ENCODE measurements around the gene HCN1. TPM values are rescaled to one million over a fixed set of nuclear protein-coding genes. Genes with fewer than 3 reads are reported as not detected.
"Not testable (repeated sequence)": the region's sequence is repeated elsewhere in the genome, so short reads cannot be mapped to it uniquely, and the experiment has no call there.

HCN1 gene
- total RNA-seq, 1 experiment from 2014 or later: not detected

GRCh38 chr5:45609661-45610060, 86.5 kb downstream of the HCN1 start:
- POLR2A ChIA-PET: interaction anchor here (0.6 to 1.5 kb wide), 4 partner anchors 30 to 442 kb away, joined by 3 read pairs; no protein-coding TSS in a partner anchor
- CTCF ChIA-PET: interaction anchor here (0.6 kb wide), 1 partner anchor 94 kb away, joined by 3 read pairs; no protein-coding TSS in a partner anchor
- H3K27ac Mint-ChIP-seq (ENCODE audit: low read depth, unreplicated experiment): peak overlapping the region; percentile 6
- no TSS peak for BruUV-seq (replicated peaks)
- H3K9me3 Mint-ChIP-seq (ENCODE audit: unreplicated experiment): no peaks in the 10 kb centered on the region
- no peaks in the 10 kb centered on the region for H3K27me3 Mint-ChIP-seq (ENCODE audit: insufficient read depth, unreplicated experiment)
- intact Hi-C loops (cut with micrococcal nuclease): no loop called here
- H3K4me1 Mint-ChIP-seq (ENCODE audit: insufficient read depth, unreplicated experiment): peaks cover 18% of the 10 kb centered on the region
- no peak overlapping the region for H3K4me3 Mint-ChIP-seq (ENCODE audit: unreplicated experiment)
- peaks cover 4% of the 10 kb centered on the region for H3K36me3 Mint-ChIP-seq (ENCODE audit: insufficient read depth, unreplicated experiment)
- TF ChIP-seq, protein P1, sequence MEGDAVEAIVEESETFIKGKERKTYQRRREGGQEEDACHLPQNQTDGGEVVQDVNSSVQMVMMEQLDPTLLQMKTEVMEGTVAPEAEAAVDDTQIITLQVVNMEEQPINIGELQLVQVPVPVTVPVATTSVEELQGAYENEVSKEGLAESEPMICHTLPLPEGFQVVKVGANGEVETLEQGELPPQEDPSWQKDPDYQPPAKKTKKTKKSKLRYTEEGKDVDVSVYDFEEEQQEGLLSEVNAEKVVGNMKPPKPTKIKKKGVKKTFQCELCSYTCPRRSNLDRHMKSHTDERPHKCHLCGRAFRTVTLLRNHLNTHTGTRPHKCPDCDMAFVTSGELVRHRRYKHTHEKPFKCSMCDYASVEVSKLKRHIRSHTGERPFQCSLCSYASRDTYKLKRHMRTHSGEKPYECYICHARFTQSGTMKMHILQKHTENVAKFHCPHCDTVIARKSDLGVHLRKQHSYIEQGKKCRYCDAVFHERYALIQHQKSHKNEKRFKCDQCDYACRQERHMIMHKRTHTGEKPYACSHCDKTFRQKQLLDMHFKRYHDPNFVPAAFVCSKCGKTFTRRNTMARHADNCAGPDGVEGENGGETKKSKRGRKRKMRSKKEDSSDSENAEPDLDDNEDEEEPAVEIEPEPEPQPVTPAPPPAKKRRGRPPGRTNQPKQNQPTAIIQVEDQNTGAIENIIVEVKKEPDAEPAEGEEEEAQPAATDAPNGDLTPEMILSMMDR (IDR thresholded peaks at IDR 0.05; ENCODE audit: unreplicated experiment): no peak
- DNase-seq (ENCODE audit: unreplicated experiment): peak; percentile 59

DNA sequence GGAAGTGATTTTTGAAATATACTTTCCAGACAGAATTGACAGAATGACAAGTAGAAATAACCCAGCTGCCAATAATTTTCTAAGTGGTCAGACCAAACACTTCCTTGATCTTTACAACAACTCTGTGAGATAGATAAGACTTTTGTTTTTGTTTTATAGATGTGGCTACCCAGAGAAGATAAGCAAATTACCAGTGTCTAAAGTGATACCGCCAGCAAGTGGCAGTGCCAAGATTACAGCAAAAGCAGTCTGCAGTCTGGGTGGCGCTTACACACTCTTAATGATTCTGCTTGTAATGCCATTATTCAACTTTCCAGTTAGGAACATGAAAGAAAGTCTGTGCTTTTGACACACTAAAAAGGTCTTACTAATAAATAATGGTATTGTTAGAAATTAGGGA, 92.1 kb downstream of the HCN1 start:
- no TSS peak for BruUV-seq (replicated peaks)
- Mint-ChIP-seq H3K4me1 (ENCODE audit: insufficient read depth, unreplicated experiment) (peaks cover 10% of the 10 kb centered on the region), H3K4me3 (ENCODE audit: unreplicated experiment) (no peak overlapping the region), H3K27ac (ENCODE audit: low read depth, unreplicated experiment) (no peak overlapping the region), H3K36me3 (ENCODE audit: insufficient read depth, unreplicated experiment) (no peaks in the 10 kb centered on the region), H3K27me3 (ENCODE audit: insufficient read depth, unreplicated experiment) (no peaks in the 10 kb centered on the region), H3K9me3 (ENCODE audit: unreplicated experiment) (no peaks in the 10 kb centered on the region)
- ChIA-PET CTCF (no interaction called here), POLR2A (no interaction called here)
- TF ChIP-seq, protein P1 (IDR thresholded peaks at IDR 0.05; ENCODE audit: unreplicated experiment): no peak
- intact Hi-C loops (cut with micrococcal nuclease): no loop called here
- DNase-seq (ENCODE audit: unreplicated experiment): no peak

DNA sequence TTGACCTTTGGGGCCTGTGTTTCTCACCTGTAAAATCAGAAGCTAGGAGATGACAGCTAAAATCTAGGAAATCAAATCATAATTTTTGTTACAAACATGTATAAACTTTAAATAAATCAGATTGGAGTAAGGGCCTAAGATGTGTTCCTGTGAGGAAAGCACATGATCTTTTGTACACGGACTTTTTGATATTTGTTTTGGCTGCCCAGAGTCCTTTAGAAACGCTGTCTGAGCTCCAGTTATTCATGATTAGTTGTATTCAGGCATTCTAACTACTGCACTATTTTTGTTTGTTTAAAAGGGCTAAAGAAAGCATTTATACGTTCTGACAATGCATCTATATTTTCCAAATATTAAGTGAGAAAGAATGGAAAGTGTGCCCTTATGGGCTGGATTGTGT, 94.8 kb downstream of the HCN1 start:
- no TSS peak for BruUV-seq (replicated peaks)
- DNase-seq (ENCODE audit: unreplicated experiment): no peak
- intact Hi-C loops (cut with micrococcal nuclease): no loop called here
- Mint-ChIP-seq H3K4me3 (ENCODE audit: unreplicated experiment) (no peak overlapping the region), H3K27me3 (ENCODE audit: insufficient read depth, unreplicated experiment) (no peaks in the 10 kb centered on the region), H3K9me3 (ENCODE audit: unreplicated experiment) (no peaks in the 10 kb centered on the region), H3K36me3 (ENCODE audit: insufficient read depth, unreplicated experiment) (no peaks in the 10 kb centered on the region), H3K27ac (ENCODE audit: low read depth, unreplicated experiment) (no peak overlapping the region), H3K4me1 (ENCODE audit: insufficient read depth, unreplicated experiment) (no peaks in the 10 kb centered on the region)
- TF ChIP-seq, protein P1 (IDR thresholded peaks at IDR 0.05; ENCODE audit: unreplicated experiment): no peak
- POLR2A ChIA-PET: no interaction called here
- CTCF ChIA-PET: interaction anchor here (0.8 kb wide), 1 partner anchor 24 kb away, joined by 3 read pairs; no protein-coding TSS in a partner anchor

GRCh38 chr5:45596320-45596719, 99.9 kb downstream of the HCN1 start:
- DNase-seq (ENCODE audit: unreplicated experiment): no peak
- H3K4me1 Mint-ChIP-seq (ENCODE audit: insufficient read depth, unreplicated experiment): peaks cover 4% of the 10 kb centered on the region
- no peak overlapping the region for H3K27ac Mint-ChIP-seq (ENCODE audit: low read depth, unreplicated experiment)
- H3K4me3 Mint-ChIP-seq (ENCODE audit: unreplicated experiment): no peak overlapping the region
- POLR2A ChIA-PET: no interaction called here
- CTCF ChIA-PET: interaction anchor here (0.7 to 1.3 kb wide), 3 partner anchors 9 to 587 kb away, joined by 3 to 7 read pairs (median 3); no protein-coding TSS in a partner anchor
- H3K36me3 Mint-ChIP-seq (ENCODE audit: insufficient read depth, unreplicated experiment): no peaks in the 10 kb centered on the region
- TF ChIP-seq, protein P1 (IDR thresholded peaks at IDR 0.05; ENCODE audit: unreplicated experiment): no peak
- intact Hi-C loops (cut with micrococcal nuclease): no loop called here
- no peaks in the 10 kb centered on the region for H3K9me3 Mint-ChIP-seq (ENCODE audit: unreplicated experiment)
- H3K27me3 Mint-ChIP-seq (ENCODE audit: insufficient read depth, unreplicated experiment): no peaks in the 10 kb centered on the region
- no TSS peak for BruUV-seq (replicated peaks)

- POLR2A ChIA-PET; intact Hi-C loops (cut with micrococcal nuclease); DNase-seq (ENCODE audit: unreplicated experiment); H3K4me3 Mint-ChIP-seq (ENCODE audit: unreplicated experiment); H3K27ac Mint-ChIP-seq (ENCODE audit: low read depth, unreplicated experiment); H3K27me3 Mint-ChIP-seq (ENCODE audit: insufficient read depth, unreplicated experiment); BruUV-seq (replicated peaks); H3K9me3 Mint-ChIP-seq (ENCODE audit: unreplicated experiment); H3K36me3 Mint-ChIP-seq (ENCODE audit: insufficient read depth, unreplicated experiment): not testable (repeated sequence)
- CTCF ChIA-PET: interaction anchor here (0.6 to 1.6 kb wide), 2 partner anchors 10 to 520 kb away, joined by 3 to 7 read pairs; no protein-coding TSS in a partner anchor
- H3K4me1 Mint-ChIP-seq (ENCODE audit: insufficient read depth, unreplicated experiment): peaks cover 20% of the 10 kb centered on the region
Observed at GRCh38 chr5:45586001-45586400, 110.2 kb downstream of the HCN1 start.

All from MCF 10A (cell line).